ENCODE data around the gene CBFA2T2.
"Not testable (repeated sequence)": the region's sequence is repeated elsewhere in the genome, so short reads cannot be mapped to it uniquely, and the experiment has no call there.

CBFA2T2 gene

DNA sequence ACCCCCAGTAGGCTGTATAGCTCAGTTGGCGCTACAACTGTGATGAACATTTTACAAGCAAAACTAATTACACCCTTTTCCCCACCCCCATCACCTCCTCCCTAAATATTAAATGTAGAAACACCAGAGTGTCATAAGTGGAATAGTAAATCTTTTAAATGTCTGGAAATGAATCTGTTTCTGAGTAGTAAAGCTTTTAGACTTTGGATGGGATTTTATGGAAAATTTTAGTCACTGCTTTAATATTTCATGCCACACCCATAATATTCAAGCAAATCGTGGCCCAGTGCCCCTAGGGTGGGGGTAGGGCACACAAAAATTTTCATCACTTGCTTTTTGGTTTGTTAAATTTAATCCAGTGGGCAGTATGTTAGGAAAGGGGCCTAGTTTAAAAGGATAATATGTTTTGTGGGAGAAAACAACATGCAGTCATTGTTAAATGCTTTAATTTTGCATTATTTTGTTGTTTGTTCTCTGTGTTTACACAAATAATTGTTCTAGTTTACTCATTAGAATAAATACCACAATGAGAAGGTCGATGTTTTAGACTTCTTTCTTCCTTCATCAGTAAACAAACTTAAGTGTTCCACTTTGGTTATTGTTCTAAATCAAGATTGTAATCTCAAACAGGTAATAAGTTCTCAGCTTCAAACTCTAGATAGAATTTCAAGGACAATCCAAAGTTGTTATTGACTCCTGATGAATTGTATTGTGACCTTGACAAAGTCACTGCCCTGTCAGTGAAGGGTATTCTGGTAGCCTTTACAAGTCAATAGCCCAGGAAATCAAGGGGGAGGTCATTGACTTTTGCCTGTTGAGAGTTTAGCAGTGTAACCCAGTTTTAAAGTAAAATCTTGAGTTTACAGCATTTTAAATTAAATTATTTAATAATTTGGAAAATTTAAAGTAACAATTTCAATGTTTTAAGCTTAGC is 79.2 kb downstream of the CBFA2T2 start:
- H3K36me3 Mint-ChIP-seq (ENCODE audit: insufficient read depth) = no peaks in the 10 kb centered on the region
- H3K4me1 Mint-ChIP-seq (ENCODE audit: low read depth in 2 of 2) = peaks cover 14 to 35% of the 10 kb centered on the region in 2 donors
- no peaks in the 10 kb centered on the region for H3K27me3 Mint-ChIP-seq
- H3K9me3 Mint-ChIP-seq = no peaks in the 10 kb centered on the region
- ATAC-seq (replicated peaks) (no peak), DNase-seq (no peak)
- peak overlapping the region; percentile 32 to 39 for H3K27ac Mint-ChIP-seq
- H3K4me3 Mint-ChIP-seq = no peak overlapping the region

DNA sequence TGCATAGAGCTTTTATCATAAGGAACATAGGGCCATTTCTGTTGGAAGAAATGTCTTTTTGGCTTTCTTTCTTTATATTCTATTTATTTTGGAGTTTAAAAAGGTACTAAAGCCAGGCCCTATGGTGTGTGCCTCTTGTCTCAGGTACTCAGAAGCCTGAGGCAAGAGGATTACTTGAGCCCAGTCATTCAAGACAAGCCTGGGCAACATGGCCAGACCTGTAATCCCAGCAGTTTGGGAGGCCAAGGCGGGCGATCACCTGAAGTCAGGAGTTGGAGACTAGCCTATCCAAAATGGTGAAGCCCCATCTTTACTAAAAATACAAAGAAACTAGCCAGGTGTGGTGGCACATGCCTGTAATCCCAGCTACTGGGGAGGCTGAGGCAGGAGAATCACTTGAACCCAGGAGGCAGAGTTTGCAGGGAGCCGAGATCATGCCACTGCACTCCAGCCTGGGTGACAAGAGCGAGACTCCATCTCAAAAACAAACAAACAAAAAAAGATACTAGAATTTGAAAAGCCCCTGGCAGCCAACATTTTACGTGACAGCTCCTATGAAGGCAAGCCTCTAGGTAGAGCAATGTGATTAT is 80.0 kb downstream of the CBFA2T2 start:
- Mint-ChIP-seq H3K27ac (peak overlapping the region in 1 of 2 donors; percentile 39), H3K27me3 (no peaks in the 10 kb centered on the region), H3K4me3 (no peak overlapping the region)

DNA sequence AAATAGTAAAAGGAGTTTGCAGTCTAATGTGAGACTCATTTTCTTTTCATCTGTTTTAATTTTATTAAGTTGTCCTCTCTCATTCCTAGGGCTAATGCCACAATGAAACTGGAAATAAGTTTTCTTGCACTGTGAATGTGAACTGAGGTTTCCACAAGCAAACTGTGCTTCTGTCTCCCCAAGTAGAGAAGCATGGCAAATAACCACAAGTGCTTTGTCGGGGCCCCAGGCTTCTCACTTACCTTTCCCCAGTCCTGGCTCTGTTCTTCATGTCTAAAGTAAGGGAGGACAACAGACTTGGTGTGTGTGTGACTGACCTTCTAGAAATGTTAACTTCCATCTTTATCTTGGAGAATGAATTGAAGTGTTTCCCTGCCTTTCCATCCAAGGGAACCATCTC is 80.8 kb downstream of the CBFA2T2 start:
- Mint-ChIP-seq H3K4me1 (ENCODE audit: low read depth in 2 of 2) (peaks cover 12 to 35% of the 10 kb centered on the region in 2 donors), H3K36me3 (ENCODE audit: insufficient read depth) (no peaks in the 10 kb centered on the region), H3K4me3 (no peak overlapping the region), H3K27ac (no peak overlapping the region), H3K9me3 (no peaks in the 10 kb centered on the region), H3K27me3 (no peaks in the 10 kb centered on the region)
- ATAC-seq (replicated peaks) (no peak), DNase-seq (no peak)

More for the DNA sequence above, 80.0 kb downstream of the CBFA2T2 start:
- no peaks in the 10 kb centered on the region for H3K36me3 Mint-ChIP-seq (ENCODE audit: insufficient read depth)
- no peaks in the 10 kb centered on the region for H3K9me3 Mint-ChIP-seq
- no peak for ATAC-seq (replicated peaks)
- no peak for DNase-seq
- H3K4me1 Mint-ChIP-seq (ENCODE audit: low read depth in 2 of 2) = peaks cover 12 to 35% of the 10 kb centered on the region in 2 donors

DNA sequence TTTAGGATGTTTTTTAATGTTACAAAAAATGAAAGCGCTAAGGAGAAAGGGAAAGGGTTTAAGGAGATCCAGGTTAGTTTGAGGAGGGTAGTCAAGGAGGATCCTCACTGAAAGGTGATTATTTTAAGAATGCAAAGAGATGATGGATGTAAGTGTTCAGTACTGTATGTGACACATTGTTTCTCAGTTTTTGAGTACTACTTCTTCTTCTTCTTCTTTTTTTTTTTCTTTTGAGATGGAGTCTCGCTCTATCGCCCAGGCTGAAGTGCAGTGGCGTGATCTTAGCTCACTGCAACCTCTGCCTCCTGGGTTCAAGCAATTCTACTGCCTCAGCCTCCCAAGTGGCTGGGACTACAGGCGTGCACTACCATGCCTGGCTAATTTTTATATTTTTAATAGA is 83.4 kb downstream of the CBFA2T2 start:
- not testable (repeated sequence) for H3K9me3 Mint-ChIP-seq; H3K36me3 Mint-ChIP-seq (ENCODE audit: insufficient read depth); H3K4me3 Mint-ChIP-seq; H3K27me3 Mint-ChIP-seq; DNase-seq; ATAC-seq (replicated peaks)
- Mint-ChIP-seq H3K27ac (peak overlapping the region in 1 of 2 donors; percentile 3), H3K4me1 (ENCODE audit: low read depth in 2 of 2) (peaks cover 9 to 42% of the 10 kb centered on the region in 2 donors)

DNA sequence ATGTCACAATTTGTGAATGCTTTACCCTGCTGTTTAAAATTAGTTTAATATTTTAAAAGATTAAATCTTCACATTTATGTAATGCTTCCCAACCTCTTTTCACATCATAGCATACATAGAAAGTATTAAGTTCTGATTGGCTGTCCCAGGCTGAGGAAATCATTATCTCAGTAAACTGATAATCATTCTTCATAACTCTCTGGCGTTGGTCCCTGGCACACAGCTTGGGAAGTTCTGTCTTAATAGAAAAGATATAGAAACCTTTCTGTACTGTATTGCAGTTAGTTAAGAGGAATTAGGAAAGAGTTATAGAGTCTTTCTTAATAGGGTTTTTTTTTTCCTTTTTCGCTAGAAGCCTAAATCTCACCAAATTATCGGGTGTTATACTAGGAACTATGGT is 85.4 kb downstream of the CBFA2T2 start:
- Mint-ChIP-seq H3K27ac (no peak overlapping the region), H3K27me3 (no peaks in the 10 kb centered on the region), H3K36me3 (ENCODE audit: insufficient read depth) (no peaks in the 10 kb centered on the region), H3K4me3 (no peak overlapping the region), H3K9me3 (no peaks in the 10 kb centered on the region), H3K4me1 (ENCODE audit: low read depth in 2 of 2) (peaks cover 6 to 28% of the 10 kb centered on the region in 2 donors)
- ATAC-seq (replicated peaks) (no peak), DNase-seq (no peak)

DNA sequence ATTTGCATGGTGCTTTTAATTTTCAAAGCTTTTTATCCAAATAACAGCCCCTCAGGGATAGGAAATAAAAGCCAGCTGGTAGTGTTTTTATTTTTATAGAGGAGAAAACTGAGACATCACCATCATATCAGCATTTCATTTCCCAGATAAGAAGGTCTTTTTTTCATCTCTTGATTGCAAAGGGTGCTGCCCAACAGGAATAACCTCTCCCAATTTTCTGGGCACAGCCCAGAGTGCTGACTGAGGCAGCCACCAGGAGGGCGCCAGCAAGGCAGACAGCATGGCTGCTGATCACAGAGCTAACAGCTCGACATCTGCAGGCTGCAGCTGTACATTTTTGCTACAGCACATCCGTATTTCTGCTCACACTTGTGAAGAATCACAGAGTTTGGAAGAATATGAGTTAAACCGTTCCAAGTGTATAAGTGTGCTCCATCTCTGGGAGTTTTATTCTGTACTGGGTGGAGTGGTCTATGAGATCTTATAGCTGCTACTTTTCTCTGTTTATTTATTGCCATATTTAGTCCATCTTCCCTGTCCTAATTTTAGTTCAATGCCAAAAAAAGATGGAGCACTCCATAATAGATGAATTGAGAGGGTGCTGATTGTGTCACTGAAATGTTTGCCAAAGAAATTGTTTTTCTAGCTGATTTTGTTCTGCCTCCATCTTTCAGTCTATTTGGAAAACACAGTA is 86.7 kb downstream of the CBFA2T2 start:
- peaks cover 9 to 24% of the 10 kb centered on the region in 2 donors for H3K4me1 Mint-ChIP-seq (ENCODE audit: low read depth in 2 of 2)
- H3K36me3 Mint-ChIP-seq (ENCODE audit: insufficient read depth) = no peaks in the 10 kb centered on the region
- no peaks in the 10 kb centered on the region for H3K27me3 Mint-ChIP-seq
- DNase-seq (no peak), ATAC-seq (replicated peaks) (no peak)
- H3K9me3 Mint-ChIP-seq = no peaks in the 10 kb centered on the region
- no peak overlapping the region for H3K4me3 Mint-ChIP-seq
- H3K27ac Mint-ChIP-seq = no peak overlapping the region

DNA sequence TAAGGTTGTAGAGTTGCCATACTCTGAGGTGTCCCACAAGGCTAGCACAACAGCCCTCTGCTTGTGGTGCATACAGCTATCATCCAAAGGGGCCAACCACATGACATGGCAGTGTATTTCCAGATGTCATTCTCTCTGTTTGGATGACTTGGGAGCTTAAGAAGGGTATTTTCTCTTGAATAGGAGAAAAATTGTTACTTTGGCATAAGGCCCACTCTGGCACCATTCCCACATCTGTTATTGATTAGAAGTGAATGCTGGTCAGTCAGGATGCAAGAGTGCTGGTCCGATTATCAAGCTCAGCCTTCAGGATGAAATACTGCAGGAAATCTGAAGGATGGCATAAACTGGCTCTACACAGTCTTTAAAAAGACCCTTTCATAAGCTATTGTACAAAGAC is 88.6 kb downstream of the CBFA2T2 start:
- Mint-ChIP-seq H3K27me3 (no peaks in the 10 kb centered on the region), H3K4me3 (no peak overlapping the region), H3K36me3 (ENCODE audit: insufficient read depth) (no peaks in the 10 kb centered on the region), H3K4me1 (ENCODE audit: low read depth in 2 of 2) (peaks cover 9 to 15% of the 10 kb centered on the region in 2 donors), H3K9me3 (no peaks in the 10 kb centered on the region), H3K27ac (no peak overlapping the region)
- ATAC-seq (replicated peaks) (no peak), DNase-seq (no peak)

DNA sequence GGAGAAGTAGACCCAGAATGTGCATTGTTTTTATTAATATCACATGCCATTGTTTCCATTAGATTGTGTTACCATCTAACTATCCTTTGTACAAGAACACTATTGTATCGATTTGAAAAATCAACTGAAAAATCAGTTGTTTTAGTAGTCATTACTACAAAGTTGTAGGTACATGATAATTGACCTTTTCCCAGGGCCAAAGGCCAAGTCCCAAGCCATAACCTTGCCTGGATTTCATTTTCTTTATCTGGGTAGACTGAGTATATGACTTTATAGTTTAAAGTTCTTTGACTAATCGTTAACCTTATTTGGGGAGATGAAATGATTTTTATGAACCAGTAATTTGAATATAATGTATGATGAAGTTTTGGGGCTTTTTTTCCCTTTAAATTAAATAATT is 93.2 kb downstream of the CBFA2T2 start:
- Mint-ChIP-seq H3K4me3 (no peak overlapping the region), H3K4me1 (ENCODE audit: low read depth in 2 of 2) (peaks cover 7 to 12% of the 10 kb centered on the region in 2 donors), H3K27me3 (no peaks in the 10 kb centered on the region), H3K36me3 (ENCODE audit: insufficient read depth) (no peaks in the 10 kb centered on the region), H3K27ac (no peak overlapping the region), H3K9me3 (no peaks in the 10 kb centered on the region)
- DNase-seq = no peak
- ATAC-seq (replicated peaks) = no peak

DNA sequence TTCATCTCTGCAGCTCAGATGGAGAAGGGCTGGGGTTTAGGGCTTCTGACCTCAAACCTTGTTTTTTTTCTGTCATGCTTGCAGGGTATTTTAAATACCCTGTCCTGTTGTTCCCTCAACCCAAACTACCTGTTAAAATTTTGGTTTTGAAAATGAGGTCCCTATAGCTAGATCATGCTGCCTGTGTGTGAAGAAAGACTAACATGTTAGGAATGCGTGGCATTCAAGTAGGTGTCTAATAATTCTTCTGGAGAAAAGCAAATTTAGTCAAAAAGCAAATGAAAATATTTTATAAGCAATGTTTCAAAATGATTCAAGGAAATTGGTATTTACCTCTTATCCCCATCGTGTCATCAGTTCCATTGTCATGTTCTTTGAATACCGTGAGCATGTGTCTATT is 95.1 kb downstream of the CBFA2T2 start:
- no peak for DNase-seq
- Mint-ChIP-seq H3K27ac (no peak overlapping the region), H3K27me3 (no peaks in the 10 kb centered on the region), H3K4me3 (no peak overlapping the region), H3K9me3 (no peaks in the 10 kb centered on the region), H3K36me3 (ENCODE audit: insufficient read depth) (peaks cover 3% of the 10 kb centered on the region), H3K4me1 (ENCODE audit: low read depth in 2 of 2) (peaks cover 7 to 12% of the 10 kb centered on the region in 2 donors)
- ATAC-seq (replicated peaks) = no peak

DNA sequence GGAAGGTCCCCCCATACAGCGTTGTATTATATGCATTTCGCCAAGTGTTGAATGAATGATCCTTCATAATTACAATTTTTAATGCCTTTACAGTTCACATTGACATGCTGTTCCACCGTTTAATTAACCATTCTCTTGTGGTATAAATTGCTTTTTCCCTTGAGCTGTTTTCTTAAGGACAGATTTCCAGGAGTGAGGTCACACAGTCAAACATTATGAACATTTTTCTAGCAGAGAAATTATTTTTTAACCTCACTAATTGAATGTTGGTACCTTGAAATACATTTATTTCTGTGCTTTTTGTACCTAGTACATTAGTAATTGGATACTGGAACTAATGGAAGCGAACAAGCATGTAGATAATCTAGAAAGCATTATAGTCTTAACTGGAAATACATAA is 95.5 kb downstream of the CBFA2T2 start:
- Mint-ChIP-seq H3K27ac (no peak overlapping the region), H3K36me3 (ENCODE audit: insufficient read depth) (peaks cover 3% of the 10 kb centered on the region)
- no peak for ATAC-seq (replicated peaks)

DNA sequence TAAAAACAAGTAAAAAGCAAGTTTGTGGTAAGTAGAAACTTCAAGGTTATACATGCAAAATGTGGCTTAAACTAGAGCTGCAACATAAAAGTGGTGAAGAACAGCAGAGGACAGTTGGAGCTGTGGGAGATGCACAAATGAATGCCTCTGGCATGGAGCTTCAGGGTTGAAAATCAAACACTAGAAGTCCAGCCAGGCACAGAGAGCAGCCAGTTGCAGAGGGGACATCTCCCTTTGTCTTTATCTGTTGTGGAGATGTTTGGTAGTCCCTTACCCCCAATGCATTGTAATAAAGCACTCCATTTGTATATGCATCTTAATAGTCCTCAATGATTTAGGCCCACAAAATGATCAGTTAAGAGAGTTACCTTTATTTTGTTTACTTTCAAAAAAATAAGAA is 99.2 kb downstream of the CBFA2T2 start:
- Mint-ChIP-seq H3K4me3 (no peak overlapping the region), H3K27ac (no peak overlapping the region), H3K9me3 (no peaks in the 10 kb centered on the region), H3K36me3 (ENCODE audit: insufficient read depth) (peaks cover 3% of the 10 kb centered on the region), H3K27me3 (no peaks in the 10 kb centered on the region), H3K4me1 (ENCODE audit: low read depth in 2 of 2) (peaks cover 4 to 13% of the 10 kb centered on the region in 2 donors)
- ATAC-seq (replicated peaks) (no peak), DNase-seq (no peak)

More for the DNA sequence above, 95.5 kb downstream of the CBFA2T2 start:
- no peak for DNase-seq
- no peaks in the 10 kb centered on the region for H3K27me3 Mint-ChIP-seq
- H3K9me3 Mint-ChIP-seq = no peaks in the 10 kb centered on the region
- H3K4me1 Mint-ChIP-seq (ENCODE audit: low read depth in 2 of 2) = peaks cover 7 to 12% of the 10 kb centered on the region in 2 donors
- H3K4me3 Mint-ChIP-seq = no peak overlapping the region

DNA sequence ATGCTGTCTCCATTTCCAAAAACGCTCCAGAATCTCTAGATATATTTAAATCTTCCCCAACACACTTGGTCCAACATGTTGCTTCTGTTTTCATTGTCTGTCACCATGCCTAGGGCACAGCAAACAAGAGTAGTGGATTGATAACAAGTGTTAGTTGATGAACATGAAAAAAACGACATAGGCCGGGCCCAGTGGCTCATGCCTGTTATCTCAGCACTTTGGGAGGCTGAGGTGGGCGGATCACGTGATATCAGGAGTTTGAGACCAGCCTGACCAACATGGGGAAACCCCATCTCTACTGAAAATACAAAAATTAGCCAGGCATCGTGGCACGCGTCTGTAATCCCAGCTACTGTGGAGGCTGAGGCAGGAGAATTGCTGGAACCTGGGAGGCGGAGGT is 102.0 kb downstream of the CBFA2T2 start:
- H3K36me3 Mint-ChIP-seq (ENCODE audit: insufficient read depth); H3K27me3 Mint-ChIP-seq; H3K9me3 Mint-ChIP-seq: not testable (repeated sequence)
- H3K4me3 Mint-ChIP-seq = peak overlapping the region in 1 of 2 donors; percentile 29
- H3K4me1 Mint-ChIP-seq (ENCODE audit: low read depth in 2 of 2) = peaks cover 4 to 14% of the 10 kb centered on the region in 2 donors
- DNase-seq (peak in 2 of 3 experiments; percentile 5 to 9), ATAC-seq (replicated peaks) (peak; percentile 39)
- H3K27ac Mint-ChIP-seq = peak overlapping the region; percentile 79 to 87

DNA sequence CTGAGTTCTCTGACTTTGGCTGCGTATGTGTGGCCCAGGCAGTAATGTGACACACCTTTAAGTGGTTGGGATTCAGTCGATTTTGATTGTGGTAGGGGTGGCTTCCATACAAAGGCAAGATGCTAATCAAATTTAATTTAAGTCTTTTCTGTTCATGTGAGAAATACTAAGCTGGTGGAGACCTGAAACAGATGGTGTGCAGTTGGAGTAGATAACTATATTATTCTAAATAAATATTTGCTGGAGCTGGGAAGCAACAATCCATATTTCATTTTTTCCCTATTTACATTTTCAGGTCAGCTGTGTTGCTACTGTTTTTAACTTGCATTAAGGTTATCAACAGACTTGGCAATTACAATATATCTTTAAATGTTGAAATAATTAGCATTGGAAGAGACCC is 104.8 kb downstream of the CBFA2T2 start:
- Mint-ChIP-seq H3K36me3 (ENCODE audit: insufficient read depth) (no peaks in the 10 kb centered on the region), H3K4me3 (no peak overlapping the region), H3K27me3 (no peaks in the 10 kb centered on the region), H3K27ac (no peak overlapping the region), H3K4me1 (ENCODE audit: low read depth in 2 of 2) (peaks cover 4 to 14% of the 10 kb centered on the region in 2 donors), H3K9me3 (no peaks in the 10 kb centered on the region)
- ATAC-seq (replicated peaks) (no peak), DNase-seq (no peak)
